Gastroesophageal sphincter (tissue), 4 donors: Measurements from ENCODE around the gene AUTS2. TPM values are rescaled to one million over a fixed set of nuclear protein-coding genes. Genes with fewer than 3 reads are reported as not detected.
"Not testable (repeated sequence)": the region's sequence is repeated elsewhere in the genome, so short reads cannot be mapped to it uniquely, and the experiment has no call there.

Source experiments
- ATAC-seq: fragments of 150-250 bp; one replicate; pipeline ENCODE4 v1.9.1; 2016; ENCODE audit warnings: mild to moderate bottlenecking, moderate library complexity
- H3K27ac ChIP-seq, 4 donors: fragments of 200-600 bp; sonication (generic) in 3 of 4; 1 replicate in 3 of 4; 2 replicates in 1 of 4; pipeline ENCODE4 v1.5.1; 2016 to 2019
- H3K27me3 ChIP-seq: fragments of 200-600 bp; sonication (generic); one replicate; pipeline ENCODE4 v1.5.1; 2019
- H3K36me3 ChIP-seq, 2 donors: fragments of 200-600 bp; sonication (generic); one replicate each; pipeline ENCODE4 v1.5.1; 2019; ENCODE audit warnings: control low read depth in 1 of 2
- H3K4me1 ChIP-seq, 3 donors: fragments of 200-600 bp; sonication (generic); 1 replicate in 2 of 3; 2 replicates in 1 of 3; pipeline ENCODE4 v1.5.1; 2016 to 2019; ENCODE audit warnings: control low read depth in 2 of 3
- H3K4me3 ChIP-seq, 2 donors: fragments of 200-600 bp; sonication (generic); one replicate each; pipeline ENCODE4 v1.5.1; 2019; ENCODE audit warnings: mild to moderate bottlenecking in 1 of 2, moderate library complexity in 1 of 2
- H3K9me3 ChIP-seq, 3 donors: fragments of 200-600 bp; sonication (generic); one replicate each; pipeline ENCODE4 v1.5.1; 2017 to 2019; ENCODE audit warnings: control low read depth in 2 of 3
- CTCF ChIP-seq, 4 experiments: fragments of 200-600 bp in 2 of 4; fragments of 450-650 bp in 2 of 4; sonication (generic) in 1 of 4; IDR thresholded peaks; one replicate each; pipeline ENCODE4 v1.5.1; 2017 to 2019; ENCODE audit warnings: antibody characterized with exemption in 4 of 4, mild to moderate bottlenecking in 2 of 4, moderate library complexity in 2 of 4
- EP300 ChIP-seq: sonication (generic); formaldehyde crosslinking; IDR thresholded peaks from one replicate; pipeline ENCODE4 v1.6.1; 2017; ENCODE audit warnings: antibody characterized with exemption, mild to moderate bottlenecking
- POLR2A ChIP-seq, 2 donors: fragments of 450-650 bp; IDR thresholded peaks; one replicate each; pipeline ENCODE4 v1.6.1; 2017; ENCODE audit warnings: antibody characterized with exemption in 2 of 2, mild to moderate bottlenecking in 2 of 2, moderate library complexity in 1 of 2
- POLR2AphosphoS5 ChIP-seq: sonication (generic); formaldehyde crosslinking; IDR thresholded peaks from one replicate; pipeline ENCODE4 v1.6.1; 2017; ENCODE audit warnings: antibody characterized with exemption
- WGBS, 2 donors: methylation state at CpG; one replicate each; pipeline ENCODE4 v1.1.5; 2018; ENCODE audit warnings: low coverage in 1 of 2; 5-methylcytosine and 5-hydroxymethylcytosine counted together
- total RNA-seq, 4 donors: library from RNA; depleted of rRNA; stranded (reverse); fragments of >200 nt; gene quantifications; one replicate each; pipeline ENCODE4 v1.1.0, GENCODE V29; 2016

Gene AUTS2
- total RNA-seq, 4 donors from 2014 or later: 12.2 to 48.7 (median 44.1) TPM

- WGBS, 2 donors: 81 to 89% methylated on average over 2 to 8 of the region's 8 CpGs
- no peak for TF ChIP-seq POLR2A (IDR thresholded peaks at IDR 0.05)
- TF ChIP-seq EP300: no peak
- no peak for TF ChIP-seq POLR2AphosphoS5
- TF ChIP-seq CTCF (IDR thresholded peaks at IDR 0.05): no peak
- H3K4me1 ChIP-seq: no peaks in the 10 kb centered on the region
- H3K27ac ChIP-seq: no peak overlapping the region
- ATAC-seq: no peak
- H3K4me3 ChIP-seq: no peak overlapping the region
- H3K27me3 ChIP-seq: no peaks in the 10 kb centered on the region
- H3K36me3 ChIP-seq: no peaks in the 10 kb centered on the region
- H3K9me3 ChIP-seq: no peaks in the 10 kb centered on the region
Observed at GRCh38 chr7:70645279-70645678, 1047.0 kb downstream of the AUTS2 start.

DNA sequence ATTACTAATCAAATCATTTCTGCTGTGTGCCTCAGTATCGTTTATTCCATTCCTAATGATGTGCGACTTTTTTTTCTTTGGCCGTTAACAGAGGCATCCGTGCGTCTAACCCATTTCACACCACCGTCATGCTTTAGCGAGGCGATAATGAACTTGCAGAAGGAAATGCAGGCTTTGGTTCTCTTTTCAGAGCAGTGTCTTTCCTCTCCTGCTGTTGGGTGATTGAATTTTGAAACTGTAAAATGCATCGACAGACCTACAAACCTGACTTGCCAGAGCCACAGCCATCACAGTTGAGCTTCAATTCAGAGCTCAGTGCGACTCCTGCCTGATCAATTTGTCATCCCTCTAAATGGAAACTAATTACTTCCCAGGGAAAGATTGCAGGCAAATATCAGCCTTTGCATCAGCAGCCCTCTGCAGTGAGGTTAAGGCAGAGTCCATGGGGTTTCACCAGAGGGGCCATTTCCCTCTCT lies 1047.6 kb downstream of the AUTS2 start:
- Histone ChIP-seq H3K27me3 (no peaks in the 10 kb centered on the region), H3K4me3 (no peak overlapping the region), H3K27ac (no peak overlapping the region), H3K4me1 (no peaks in the 10 kb centered on the region), H3K9me3 (no peaks in the 10 kb centered on the region), H3K36me3 (no peaks in the 10 kb centered on the region)
- ATAC-seq: no peak
- TF ChIP-seq EP300 (no peak), CTCF (IDR thresholded peaks at IDR 0.05) (no peak), POLR2AphosphoS5 (no peak), POLR2A (IDR thresholded peaks at IDR 0.05) (no peak)
- WGBS, 2 donors: 91 to 100% methylated on average over 1 to 10 of the region's 10 CpGs

DNA sequence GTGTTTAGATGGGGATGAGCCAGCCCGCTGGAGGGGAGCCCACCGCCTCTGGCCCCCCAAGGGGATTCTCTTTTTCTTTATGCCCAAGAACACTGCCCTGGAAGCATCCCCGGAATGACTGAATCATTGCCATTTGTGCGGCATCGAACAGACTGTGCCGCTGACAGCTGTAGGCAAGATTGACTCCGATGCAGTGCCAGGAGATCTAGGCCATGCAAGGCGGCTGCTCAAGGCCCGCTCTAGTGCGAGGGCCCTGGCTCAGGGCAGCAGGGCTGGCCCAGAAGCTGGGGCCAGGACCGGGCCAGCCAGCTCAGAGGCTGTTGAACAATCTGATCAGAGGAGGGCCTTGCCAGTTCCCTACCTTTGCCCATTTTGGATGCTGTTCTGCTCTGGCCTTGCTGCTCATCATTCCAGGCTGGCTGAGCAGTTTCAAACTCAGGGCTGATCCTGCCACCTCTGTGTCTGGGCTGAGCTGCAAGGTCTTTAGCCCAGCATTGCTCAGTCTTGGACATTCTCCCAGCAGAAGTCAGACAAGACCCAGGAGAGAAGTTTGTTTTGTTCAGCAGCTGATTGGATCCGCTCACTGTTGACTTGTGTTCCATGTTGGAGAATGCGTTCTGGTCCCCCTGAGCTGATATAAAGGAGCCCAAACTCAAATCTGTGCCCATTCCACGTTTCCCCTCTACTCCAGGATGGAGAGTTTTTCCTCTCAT lies 1048.4 kb downstream of the AUTS2 start:
- Histone ChIP-seq H3K27me3 (no peaks in the 10 kb centered on the region), H3K4me1 (no peaks in the 10 kb centered on the region), H3K27ac (no peak overlapping the region), H3K4me3 (no peak overlapping the region), H3K9me3 (no peaks in the 10 kb centered on the region), H3K36me3 (no peaks in the 10 kb centered on the region)
- 96% methylated on average over 5 of the region's 14 CpGs; no CpG with 5 or more reads in 1 of the 2 donors for WGBS, 2 donors
- TF ChIP-seq EP300 (no peak), POLR2AphosphoS5 (no peak), POLR2A (IDR thresholded peaks at IDR 0.05) (no peak), CTCF (IDR thresholded peaks at IDR 0.05) (no peak)
- ATAC-seq: no peak

DNA sequence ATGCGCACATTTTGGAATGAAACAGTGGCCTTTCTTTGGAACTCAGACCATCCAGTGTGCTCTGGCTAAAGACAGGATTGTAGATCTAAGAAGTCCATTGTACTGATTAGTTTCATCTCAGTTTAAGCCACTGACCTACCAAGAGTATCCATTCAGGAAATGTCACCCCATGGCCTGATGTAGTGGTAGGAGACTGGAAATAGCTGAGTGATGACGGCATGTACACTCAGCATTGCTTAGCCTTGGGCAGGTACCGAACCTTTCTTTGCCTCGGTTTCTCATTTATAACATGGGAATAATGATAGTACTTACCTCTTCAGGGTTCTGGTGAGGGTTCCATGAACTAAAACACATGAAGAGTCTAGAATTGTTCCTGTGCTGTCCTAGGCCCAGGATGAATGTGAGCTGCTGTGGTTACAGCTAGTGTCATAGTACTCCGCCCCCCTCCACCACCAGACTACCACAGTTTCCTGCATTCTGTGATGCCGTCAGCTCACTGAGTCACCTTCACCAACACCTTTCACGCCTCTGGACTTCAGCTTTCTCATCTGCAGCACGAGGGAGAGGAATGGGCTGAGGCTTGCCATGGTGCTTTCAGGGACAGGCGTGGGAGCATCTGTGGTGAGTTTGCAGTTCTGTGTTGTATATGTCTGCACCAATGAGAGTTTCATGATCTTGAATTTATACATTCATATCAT lies 1049.7 kb downstream of the AUTS2 start:
- H3K36me3 ChIP-seq: no peaks in the 10 kb centered on the region
- 90 to 93% methylated on average over 3 to 4 of the region's 9 CpGs for WGBS, 2 donors
- ATAC-seq: no peak
- no peak overlapping the region for H3K4me3 ChIP-seq
- H3K9me3 ChIP-seq: no peaks in the 10 kb centered on the region
- no peak overlapping the region for H3K27ac ChIP-seq
- TF ChIP-seq EP300: no peak
- H3K27me3 ChIP-seq: no peaks in the 10 kb centered on the region
- H3K4me1 ChIP-seq: no peaks in the 10 kb centered on the region

- 94 to 96% methylated on average over 5 to 7 of the region's 7 CpGs for WGBS, 2 donors
- H3K27ac ChIP-seq, H3K27me3 ChIP-seq, H3K4me3 ChIP-seq, H3K36me3 ChIP-seq, H3K9me3 ChIP-seq, H3K4me1 ChIP-seq, ATAC-seq: not testable (repeated sequence)
Observed at GRCh38 chr7:70648499-70648861, 1050.2 kb downstream of the AUTS2 start.

DNA sequence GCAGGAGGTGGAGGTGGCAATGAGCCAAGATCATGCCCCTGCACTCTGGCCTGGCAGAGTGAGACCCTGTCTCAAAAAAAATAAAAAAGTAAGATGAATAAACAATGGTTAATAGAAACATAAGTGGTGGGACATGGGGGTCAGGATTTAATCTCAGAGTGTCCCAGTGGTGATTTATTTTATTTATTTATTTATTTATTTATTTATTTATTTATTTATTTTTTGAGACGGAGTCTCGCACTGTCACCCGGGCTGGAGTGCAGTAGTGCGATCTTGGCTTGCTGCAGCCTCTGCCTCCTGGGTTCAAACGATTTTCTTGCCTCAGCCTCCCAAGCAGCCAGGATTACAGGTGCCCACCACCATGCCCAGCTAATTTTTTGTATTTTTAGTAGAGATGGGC lies 1051.0 kb downstream of the AUTS2 start:
- WGBS, 2 donors: 91% methylated on average over 4 to 5 of the region's 5 CpGs
- Histone ChIP-seq H3K4me1 (no peaks in the 10 kb centered on the region), H3K4me3 (no peak overlapping the region), H3K27me3 (no peaks in the 10 kb centered on the region), H3K9me3 (no peaks in the 10 kb centered on the region), H3K36me3 (no peaks in the 10 kb centered on the region), H3K27ac (no peak overlapping the region)
- no peak for ATAC-seq
- TF ChIP-seq EP300: no peak
- TF ChIP-seq CTCF (IDR thresholded peaks at IDR 0.05): no peak
- no peak for TF ChIP-seq POLR2A (IDR thresholded peaks at IDR 0.05)
- TF ChIP-seq POLR2AphosphoS5: no peak
